ENCODE data around the gene PWWP2B. TPM values are rescaled to one million over a fixed set of nuclear protein-coding genes. Genes with fewer than 3 reads are reported as not detected.
A peak's percentile ranks its signal among the peaks of the same experiment; 100 is the strongest.

PWWP2B gene
- total RNA-seq, 1 donor from 2014 or later = 49.4 TPM

- DNase-seq = peak; percentile 79
- no peak overlapping the region for H3K27ac Mint-ChIP-seq (ENCODE audit: unreplicated experiment)
- no peaks in the 10 kb centered on the region for H3K36me3 Mint-ChIP-seq (ENCODE audit: unreplicated experiment)
- peaks cover 5% of the 10 kb centered on the region for H3K27me3 Mint-ChIP-seq (ENCODE audit: unreplicated experiment)
- no peak overlapping the region for H3K4me3 Mint-ChIP-seq (ENCODE audit: unreplicated experiment)
- H3K9me3 Mint-ChIP-seq (ENCODE audit: unreplicated experiment) = peaks cover 3% of the 10 kb centered on the region
- no peaks in the 10 kb centered on the region for H3K4me1 Mint-ChIP-seq (ENCODE audit: low read depth, unreplicated experiment)
- peak; percentile 96 for TF ChIP-seq CTCF (IDR thresholded peaks at IDR 0.05; ENCODE audit: partially characterized antibody, unreplicated experiment)
Observed at GRCh38 chr10:132458586-132459300, 61.7 kb downstream of the PWWP2B start.

GRCh38 chr10:132459301-132460003, 62.5 kb downstream of the PWWP2B start:
- Mint-ChIP-seq H3K27ac (ENCODE audit: unreplicated experiment) (no peak overlapping the region), H3K36me3 (ENCODE audit: unreplicated experiment) (no peaks in the 10 kb centered on the region)
- DNase-seq = no peak

GRCh38 chr10:132460071-132460470, 63.1 kb downstream of the PWWP2B start:
- no peak for DNase-seq
- no peak overlapping the region for H3K27ac Mint-ChIP-seq (ENCODE audit: unreplicated experiment)
- H3K4me3 Mint-ChIP-seq (ENCODE audit: unreplicated experiment) = no peak overlapping the region
- H3K9me3 Mint-ChIP-seq (ENCODE audit: unreplicated experiment) = peaks cover under 1% of the 10 kb centered on the region
- peaks cover 4% of the 10 kb centered on the region for H3K27me3 Mint-ChIP-seq (ENCODE audit: unreplicated experiment)
- no peaks in the 10 kb centered on the region for H3K36me3 Mint-ChIP-seq (ENCODE audit: unreplicated experiment)
- no peak for TF ChIP-seq CTCF (IDR thresholded peaks at IDR 0.05; ENCODE audit: partially characterized antibody, unreplicated experiment)
- H3K4me1 Mint-ChIP-seq (ENCODE audit: low read depth, unreplicated experiment) = no peaks in the 10 kb centered on the region

More at GRCh38 chr10:132459301-132460003, 62.5 kb downstream of the PWWP2B start:
- H3K4me3 Mint-ChIP-seq (ENCODE audit: unreplicated experiment) = no peak overlapping the region
- peaks cover 3% of the 10 kb centered on the region for H3K9me3 Mint-ChIP-seq (ENCODE audit: unreplicated experiment)
- H3K27me3 Mint-ChIP-seq (ENCODE audit: unreplicated experiment) = peaks cover 5% of the 10 kb centered on the region
- no peak for TF ChIP-seq CTCF (IDR thresholded peaks at IDR 0.05; ENCODE audit: partially characterized antibody, unreplicated experiment)
- H3K4me1 Mint-ChIP-seq (ENCODE audit: low read depth, unreplicated experiment) = no peaks in the 10 kb centered on the region

- no peak for DNase-seq
Observed at GRCh38 chr10:132460691-132461090, 63.7 kb downstream of the PWWP2B start.

More at GRCh38 chr10:132460691-132461090, 63.7 kb downstream of the PWWP2B start:
- peaks cover 3% of the 10 kb centered on the region for H3K27me3 Mint-ChIP-seq (ENCODE audit: unreplicated experiment)
- no peaks in the 10 kb centered on the region for H3K4me1 Mint-ChIP-seq (ENCODE audit: low read depth, unreplicated experiment)
- no peaks in the 10 kb centered on the region for H3K36me3 Mint-ChIP-seq (ENCODE audit: unreplicated experiment)
- H3K9me3 Mint-ChIP-seq (ENCODE audit: unreplicated experiment) = no peaks in the 10 kb centered on the region
- TF ChIP-seq CTCF (IDR thresholded peaks at IDR 0.05; ENCODE audit: partially characterized antibody, unreplicated experiment) = no peak
- H3K4me3 Mint-ChIP-seq (ENCODE audit: unreplicated experiment) = no peak overlapping the region
- no peak overlapping the region for H3K27ac Mint-ChIP-seq (ENCODE audit: unreplicated experiment)

All from glutamatergic neuron (in vitro differentiated cells).